ENCODE results near the gene RICTOR.

- no peak for TF ChIP-seq CTCF (IDR thresholded peaks at IDR 0.05)
- TF ChIP-seq EP300 (IDR thresholded peaks at IDR 0.05) = no peak
Observed at GRCh38 chr5:39020458-39020857, 53.7 kb downstream of the RICTOR start.
